Mononuclear cell (primary cell): ENCODE results near the gene ACY1. TPM values are rescaled to one million over a fixed set of nuclear protein-coding genes. Genes with fewer than 3 reads are reported as not detected.
"Not testable (repeated sequence)": the region's sequence is repeated elsewhere in the genome, so short reads cannot be mapped to it uniquely, and the experiment has no call there.

Experiments
- H3K27me3 ChIP-seq: 2 replicates; pipeline ENCODE4 v1.6.0; 2011; ENCODE audit warnings: low read length, control low read depth; ENCODE audit not compliant: insufficient read depth
- H3K4me1 ChIP-seq: 2 replicates; pipeline ENCODE4 v1.5.1; 2011; ENCODE audit warnings: mild to moderate bottlenecking, low read length, control low read depth; ENCODE audit not compliant: insufficient read depth
- H3K4me3 ChIP-seq: 2 replicates; pipeline ENCODE4 v1.5.1; 2011; ENCODE audit warnings: mild to moderate bottlenecking, low read length, moderate library complexity
- H3K9me3 ChIP-seq: 2 replicates; pipeline ENCODE4 v1.5.1; 2011; ENCODE audit warnings: low read depth, mild to moderate bottlenecking, control low read depth, low read length
- total RNA-seq: library from RNA; depleted of rRNA; stranded (reverse); fragments of >200 nt; gene quantifications from one replicate; pipeline ENCODE4 v1.2.3, GENCODE V29; 2012

Gene ACY1
- total RNA-seq, 1 donor: 3.3 TPM

DNA sequence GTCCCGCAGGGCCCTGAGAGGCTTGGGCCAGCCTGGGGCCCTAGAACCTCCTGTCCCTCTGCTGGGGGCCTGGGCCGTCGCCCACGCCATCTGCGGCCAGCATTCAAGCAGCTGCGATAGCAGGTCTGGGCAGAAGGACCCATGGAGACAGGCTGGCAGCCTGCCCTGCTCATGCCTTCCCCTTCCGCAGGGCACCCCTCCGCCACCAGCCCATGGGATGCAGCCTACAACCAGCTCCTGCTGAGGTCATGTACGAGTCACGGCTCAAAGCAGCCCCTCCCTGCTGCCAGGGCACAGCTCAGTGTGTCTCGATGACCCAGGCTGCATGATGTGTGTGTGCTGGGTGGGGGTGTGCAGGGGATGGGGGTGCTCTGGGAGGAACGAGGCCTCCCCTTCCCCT is 45.2 kb downstream of the ACY1 start:
- no peaks in the 10 kb centered on the region for H3K27me3 ChIP-seq
- H3K9me3 ChIP-seq: no peaks in the 10 kb centered on the region
- no peak overlapping the region for H3K4me3 ChIP-seq
- no peaks in the 10 kb centered on the region for H3K4me1 ChIP-seq

DNA sequence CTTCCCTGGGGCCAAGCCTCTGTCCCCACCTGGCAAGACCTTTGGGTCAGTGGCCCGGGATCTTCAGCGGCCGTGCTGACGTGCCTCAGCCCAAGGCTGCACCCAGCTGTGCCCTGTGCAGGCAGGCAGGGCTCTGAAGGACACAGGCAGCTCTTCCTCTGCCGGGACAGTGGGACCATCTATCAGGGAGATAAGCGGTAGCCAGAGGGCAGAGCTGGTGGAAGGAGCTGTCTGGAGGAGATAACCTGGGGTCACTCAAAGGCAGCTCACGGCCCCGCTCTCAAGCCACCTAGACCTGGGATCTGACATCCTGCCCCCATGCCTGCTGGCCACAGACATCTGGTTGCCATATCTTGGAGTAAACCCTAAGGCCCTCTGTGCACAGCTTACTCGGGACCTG is 45.7 kb downstream of the ACY1 start:
- no peak overlapping the region for H3K4me3 ChIP-seq
- no peaks in the 10 kb centered on the region for H3K27me3 ChIP-seq
- H3K4me1 ChIP-seq: no peaks in the 10 kb centered on the region
- no peaks in the 10 kb centered on the region for H3K9me3 ChIP-seq

DNA sequence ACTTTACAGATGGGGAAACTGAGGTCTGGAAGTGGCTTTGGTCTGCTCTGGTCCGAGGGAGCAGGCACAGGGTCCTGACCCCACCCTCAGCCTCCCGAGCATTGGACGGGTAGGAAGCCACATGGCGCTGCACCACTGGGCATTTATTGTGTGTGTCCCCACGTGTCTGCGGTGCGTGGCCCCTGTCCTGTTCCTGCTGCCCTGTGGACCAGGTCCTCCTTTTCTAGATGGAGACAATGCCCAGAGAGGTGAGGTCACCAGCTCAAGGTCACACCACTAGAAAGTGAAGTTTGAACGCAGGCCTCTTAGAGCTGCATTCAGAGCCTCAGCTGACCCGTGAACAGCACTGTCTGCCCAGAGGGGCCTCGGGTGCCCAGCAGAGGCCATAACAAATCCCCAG is 46.2 kb downstream of the ACY1 start:
- Histone ChIP-seq H3K27me3 (no peaks in the 10 kb centered on the region), H3K4me3 (no peak overlapping the region), H3K9me3 (no peaks in the 10 kb centered on the region), H3K4me1 (no peaks in the 10 kb centered on the region)

DNA sequence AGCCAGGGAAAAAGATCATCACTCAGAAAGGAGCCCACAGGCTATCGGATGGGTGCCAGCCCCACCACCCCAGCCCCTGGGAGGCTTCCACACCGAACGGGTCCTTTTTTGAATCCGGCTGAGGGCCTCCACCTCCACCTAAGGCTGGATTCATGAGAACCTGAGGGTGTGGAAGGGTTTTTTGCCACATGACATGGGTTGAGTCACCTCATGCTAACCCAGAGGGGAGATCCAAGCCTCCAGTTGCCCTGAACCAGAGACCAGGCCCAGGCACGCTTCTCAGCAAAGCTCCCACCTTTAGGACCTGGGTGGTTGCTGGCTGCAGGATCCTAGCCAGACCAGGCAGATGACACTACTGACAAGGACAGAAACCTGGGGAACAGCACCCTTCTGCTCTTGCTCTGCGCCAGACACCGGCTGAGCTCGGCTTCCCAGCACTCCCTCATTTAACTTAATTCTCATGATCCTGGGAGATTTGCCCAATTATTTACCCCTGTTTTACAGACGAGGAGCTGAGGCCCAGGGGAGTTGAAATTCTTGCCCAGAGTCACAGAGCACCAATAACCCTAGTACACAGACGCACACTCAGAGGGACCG is 47.5 kb downstream of the ACY1 start:
- H3K4me3 ChIP-seq: no peak overlapping the region
- no peaks in the 10 kb centered on the region for H3K9me3 ChIP-seq
- H3K4me1 ChIP-seq: no peaks in the 10 kb centered on the region
- H3K27me3 ChIP-seq: no peaks in the 10 kb centered on the region

DNA sequence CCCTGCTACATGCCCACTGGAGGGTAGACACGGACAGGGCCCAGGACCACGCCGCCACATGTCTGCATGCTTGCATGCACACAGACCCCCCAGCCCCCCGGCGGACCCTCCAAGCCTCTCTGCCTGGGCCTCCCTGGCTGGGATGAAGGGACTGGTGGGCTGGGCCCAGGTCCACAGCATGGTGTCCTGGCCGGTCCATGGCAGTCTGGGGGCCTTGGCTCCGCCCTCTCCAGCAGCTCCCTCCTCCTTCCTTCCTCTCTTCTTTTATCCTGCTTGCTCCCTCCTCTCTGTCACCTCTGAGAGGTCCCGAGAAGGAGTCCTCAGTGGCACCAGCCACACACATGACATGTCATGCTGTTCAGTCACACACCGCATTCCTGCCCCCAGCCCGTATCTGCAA is 48.6 kb downstream of the ACY1 start:
- Histone ChIP-seq H3K9me3 (no peaks in the 10 kb centered on the region), H3K4me3 (no peak overlapping the region), H3K27me3 (no peaks in the 10 kb centered on the region), H3K4me1 (no peaks in the 10 kb centered on the region)

DNA sequence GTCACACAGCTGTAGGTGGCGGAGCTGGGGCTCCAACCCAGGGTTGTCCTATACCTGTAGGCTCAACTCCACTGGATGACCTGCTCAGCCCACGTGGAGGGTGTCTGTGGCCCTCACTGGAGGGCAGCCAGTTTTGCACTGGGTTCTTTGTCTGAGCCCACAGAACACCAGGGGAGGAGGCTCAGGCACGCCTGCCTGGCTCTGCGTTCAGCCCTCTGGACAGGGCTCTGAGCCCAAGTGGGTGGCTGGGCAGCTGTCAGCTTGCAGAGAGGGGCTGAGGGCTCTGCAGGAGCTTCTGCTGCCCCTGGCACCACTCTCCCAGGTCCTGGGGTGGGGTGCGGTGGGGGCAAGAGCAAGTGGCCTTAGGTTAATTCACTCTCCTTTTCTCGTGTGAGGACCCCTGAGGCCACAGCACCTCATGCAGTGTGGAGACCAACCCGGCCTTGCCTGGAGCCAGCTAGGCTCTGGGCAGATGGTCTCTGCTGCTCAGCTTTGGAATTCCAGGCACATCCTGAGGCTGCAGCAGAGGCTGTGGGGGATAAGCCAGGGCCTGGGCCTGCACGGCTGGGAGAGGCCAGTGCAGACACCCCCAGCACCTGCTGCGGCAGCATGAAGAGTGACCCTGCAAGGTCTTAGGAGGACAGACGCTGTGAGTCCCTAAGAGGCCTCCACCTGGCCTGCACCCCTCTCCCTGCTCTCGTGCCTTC is 49.5 kb downstream of the ACY1 start:
- Histone ChIP-seq H3K4me3 (no peak overlapping the region), H3K27me3 (no peaks in the 10 kb centered on the region), H3K4me1 (no peaks in the 10 kb centered on the region), H3K9me3 (no peaks in the 10 kb centered on the region)

DNA sequence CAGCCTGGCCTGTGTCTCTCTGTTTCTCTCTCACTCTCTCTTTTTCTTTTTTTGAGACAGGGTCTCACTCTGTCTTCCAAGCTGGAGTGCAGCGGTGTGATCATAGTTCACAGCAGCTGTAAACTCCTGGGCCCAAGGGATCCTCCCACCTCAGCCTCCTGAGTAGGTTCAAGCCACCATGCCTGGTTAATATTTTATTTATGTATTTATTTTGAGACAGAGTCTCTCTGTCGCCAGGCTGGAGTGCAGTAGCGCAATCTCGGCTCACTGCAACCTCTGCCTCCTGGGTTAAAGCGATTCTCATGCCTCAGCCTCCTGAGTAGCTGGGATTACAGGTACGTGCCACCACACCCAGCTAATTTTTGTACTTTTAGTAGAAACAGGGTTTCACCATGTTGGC is 50.4 kb downstream of the ACY1 start:
- not testable (repeated sequence) for H3K4me3 ChIP-seq, H3K27me3 ChIP-seq, H3K9me3 ChIP-seq, H3K4me1 ChIP-seq

DNA sequence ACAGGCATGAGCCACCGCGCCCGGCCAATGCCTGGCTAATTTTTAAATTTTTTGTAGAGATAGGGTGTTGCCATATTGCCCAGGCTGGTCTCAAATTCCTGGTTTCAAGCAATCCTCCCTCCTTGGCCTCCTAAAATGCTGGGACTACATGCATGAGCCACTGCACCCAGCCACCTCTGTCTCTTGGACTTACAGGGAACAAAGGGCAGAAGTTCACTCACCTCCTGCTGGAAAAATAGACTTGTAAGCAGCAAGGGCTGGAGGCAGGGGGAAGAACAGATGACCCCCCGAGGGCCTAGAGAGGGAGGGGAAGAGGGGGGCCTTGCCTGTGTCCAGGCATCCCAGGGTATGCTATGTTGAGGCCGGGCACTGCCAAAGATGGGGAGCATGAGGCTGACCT is 50.9 kb downstream of the ACY1 start:
- Histone ChIP-seq H3K9me3 (no peaks in the 10 kb centered on the region), H3K4me1 (no peaks in the 10 kb centered on the region), H3K27me3 (no peaks in the 10 kb centered on the region), H3K4me3 (no peak overlapping the region)

DNA sequence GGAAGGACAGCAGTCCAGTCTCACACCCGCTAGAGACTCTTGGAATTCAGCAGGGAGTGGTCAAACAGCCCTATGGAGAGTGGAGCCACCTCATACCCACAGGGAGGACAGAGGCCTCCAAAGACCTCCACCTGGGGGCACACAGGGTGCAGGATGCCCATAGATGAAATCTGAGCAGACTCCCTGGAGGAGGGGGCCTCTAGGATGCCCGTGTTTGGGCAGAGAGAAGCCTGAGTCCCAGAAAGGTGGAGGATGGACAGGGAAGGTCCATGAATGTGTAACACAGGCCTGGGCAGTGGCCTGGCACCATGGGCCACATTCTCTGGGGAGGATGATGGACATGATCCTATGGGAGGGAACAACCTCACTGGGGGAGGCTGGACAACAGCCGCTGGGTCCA is 51.3 kb downstream of the ACY1 start:
- Histone ChIP-seq H3K27me3 (no peaks in the 10 kb centered on the region), H3K4me1 (no peaks in the 10 kb centered on the region), H3K9me3 (no peaks in the 10 kb centered on the region), H3K4me3 (no peak overlapping the region)

DNA sequence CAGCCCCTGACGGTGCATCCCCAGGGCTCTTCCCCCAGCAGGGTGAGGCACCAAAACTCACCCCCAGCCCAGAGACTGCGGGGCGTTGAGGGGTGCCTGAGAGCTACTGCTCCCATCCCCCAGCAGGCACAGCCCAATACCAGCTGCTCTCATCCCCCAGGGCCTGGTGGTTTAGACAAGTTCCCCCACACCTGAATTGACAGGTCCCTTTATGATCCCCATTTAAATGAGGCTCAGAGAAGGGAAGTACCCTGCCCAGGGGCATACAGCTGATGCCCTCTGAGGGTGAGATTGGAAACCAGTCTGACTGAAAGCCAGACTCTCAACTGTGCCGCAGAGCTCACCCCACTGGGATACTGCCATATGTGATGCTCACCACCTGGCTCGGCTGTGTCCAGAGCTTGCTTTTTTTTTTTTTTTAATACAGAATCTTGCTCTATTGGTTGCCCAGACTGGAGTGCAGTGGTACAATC is 52.9 kb downstream of the ACY1 start:
- Histone ChIP-seq H3K27me3 (no peaks in the 10 kb centered on the region), H3K9me3 (no peaks in the 10 kb centered on the region), H3K4me1 (no peaks in the 10 kb centered on the region), H3K4me3 (no peak overlapping the region)

DNA sequence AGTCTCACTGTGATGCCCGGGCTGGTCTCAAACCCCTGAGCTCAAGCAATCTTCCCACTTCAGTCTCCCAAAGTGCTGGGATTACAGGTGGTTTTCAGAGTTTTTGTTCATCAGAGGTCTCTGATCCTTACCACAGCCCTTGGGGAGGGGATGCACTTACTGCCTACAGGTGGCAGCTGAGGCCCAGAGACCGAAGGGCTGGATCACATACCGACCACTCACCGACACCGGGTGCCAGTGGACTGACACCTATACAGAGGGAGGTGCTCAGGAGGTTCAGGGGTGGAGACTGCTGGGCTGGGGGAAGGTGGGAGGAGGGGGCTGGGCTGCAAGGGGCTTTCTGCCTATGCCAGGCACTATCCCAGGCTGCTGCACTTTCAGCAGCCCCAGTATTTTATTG is 53.5 kb downstream of the ACY1 start:
- Histone ChIP-seq H3K9me3 (no peaks in the 10 kb centered on the region), H3K27me3 (no peaks in the 10 kb centered on the region), H3K4me3 (no peak overlapping the region), H3K4me1 (no peaks in the 10 kb centered on the region)

DNA sequence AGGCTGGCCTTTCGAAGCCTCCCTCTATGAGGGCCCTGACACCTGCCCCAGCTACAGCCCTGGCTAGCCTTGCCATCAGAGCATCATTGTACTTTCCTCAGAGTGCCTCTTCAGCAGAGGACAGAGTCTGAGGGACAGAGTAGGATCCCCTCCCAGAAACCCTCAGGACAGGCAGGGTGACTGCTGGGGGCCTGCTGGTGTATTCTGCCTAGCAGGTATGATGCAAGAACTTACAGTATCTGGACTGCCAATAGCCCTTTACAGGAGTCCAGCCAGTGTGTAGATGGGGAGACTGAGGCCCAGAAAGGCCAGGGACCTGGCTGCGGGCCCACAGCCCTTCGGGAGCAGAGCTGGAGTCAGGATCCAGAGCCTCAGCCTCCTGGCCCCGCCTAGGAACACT is 54.0 kb downstream of the ACY1 start:
- no peaks in the 10 kb centered on the region for H3K27me3 ChIP-seq
- no peaks in the 10 kb centered on the region for H3K4me1 ChIP-seq
- H3K9me3 ChIP-seq: no peaks in the 10 kb centered on the region
- no peak overlapping the region for H3K4me3 ChIP-seq

DNA sequence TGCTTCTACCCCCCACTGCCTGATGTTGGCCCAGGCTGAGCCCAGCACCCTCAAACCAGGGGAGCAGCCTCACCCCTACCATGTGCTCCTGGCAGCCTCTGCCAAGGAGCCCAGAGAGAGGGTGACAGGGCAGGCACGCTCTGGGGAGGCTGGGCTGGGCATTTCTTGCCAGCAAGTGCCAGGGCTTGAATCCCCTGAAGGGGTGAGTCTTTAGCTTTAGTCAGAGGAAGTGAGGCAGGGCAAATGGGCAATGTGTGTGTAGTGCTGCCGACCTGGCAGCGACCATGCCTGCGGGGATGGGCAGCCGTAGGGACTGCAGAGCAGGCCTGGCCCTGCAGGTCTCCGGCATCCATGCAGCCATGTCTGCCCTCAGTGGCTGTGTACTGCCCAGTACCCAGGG is 54.9 kb downstream of the ACY1 start:
- H3K9me3 ChIP-seq: no peaks in the 10 kb centered on the region
- H3K4me1 ChIP-seq: no peaks in the 10 kb centered on the region
- H3K4me3 ChIP-seq: no peak overlapping the region
- no peaks in the 10 kb centered on the region for H3K27me3 ChIP-seq
